Osteocyte (in vitro differentiated cells): ENCODE measurements around the gene DPP6. TPM values are rescaled to one million over a fixed set of nuclear protein-coding genes. Genes with fewer than 3 reads are reported as not detected.

Source experiments
- DNase-seq: peaks from one replicate; pipeline ENCODE4 v3.0.0; 2021; ENCODE audit warnings: mixed read lengths; ENCODE audit not compliant: unreplicated experiment; ENCODE audit errors: extremely low spot score
- H3K27ac Mint-ChIP-seq: one replicate; pipeline ENCODE4 v1.8.0; 2021; ENCODE audit warnings: mild to moderate bottlenecking, mixed read lengths; ENCODE audit not compliant: unreplicated experiment
- H3K27me3 Mint-ChIP-seq: one replicate; pipeline ENCODE4 v1.8.0; 2021; ENCODE audit warnings: mixed read lengths; ENCODE audit not compliant: unreplicated experiment
- H3K36me3 Mint-ChIP-seq: one replicate; pipeline ENCODE4 v1.8.0; 2021; ENCODE audit warnings: mixed read lengths; ENCODE audit not compliant: unreplicated experiment
- H3K4me1 Mint-ChIP-seq: one replicate; pipeline ENCODE4 v1.8.0; 2021; ENCODE audit warnings: mixed read lengths; ENCODE audit not compliant: unreplicated experiment
- H3K4me3 Mint-ChIP-seq: one replicate; pipeline ENCODE4 v1.8.0; 2021; ENCODE audit warnings: mild to moderate bottlenecking, moderate library complexity, mixed read lengths; ENCODE audit not compliant: unreplicated experiment
- H3K9me3 Mint-ChIP-seq: one replicate; pipeline ENCODE4 v1.8.0; 2021; ENCODE audit warnings: mixed read lengths; ENCODE audit not compliant: unreplicated experiment
- total RNA-seq: library from RNA; stranded (reverse); gene quantifications from 2 replicates; pipeline ENCODE4 v1.2.1, GENCODE V29; 2021
- TF ChIP-seq, protein P1 (sequence below): fragments of 200-600 bp; sonication (generic); IDR thresholded peaks from 2 replicates; pipeline ENCODE4 v1.5.0; 2021; ENCODE audit warnings: antibody characterized with exemption, mild to moderate bottlenecking, moderate library complexity

DPP6 gene
- total RNA-seq, 1 donor from 2014 or later: not detected

DNA sequence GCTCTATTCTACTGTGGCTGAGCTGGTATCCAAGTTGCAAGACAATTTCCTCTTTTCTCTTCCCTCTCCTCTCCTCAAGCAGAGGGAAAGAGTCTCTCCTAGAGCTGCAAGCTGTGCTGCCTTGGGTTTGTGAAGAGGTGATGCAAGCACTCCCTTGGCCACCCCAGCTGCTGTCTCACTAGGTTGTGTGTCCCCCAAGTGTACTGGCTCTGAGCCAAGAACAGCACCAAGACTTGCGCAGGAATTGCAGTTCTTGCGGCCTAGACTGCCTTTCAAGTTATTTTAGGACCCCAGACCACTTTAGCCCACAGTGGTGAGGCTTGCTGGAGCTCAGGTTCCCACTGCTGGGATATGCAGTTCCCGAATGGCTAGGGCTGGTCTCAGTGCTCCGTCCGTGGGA, 411.6 kb downstream of the DPP6 start:
- Mint-ChIP-seq H3K27me3 (no peaks in the 10 kb centered on the region), H3K27ac (no peak overlapping the region), H3K4me1 (no peaks in the 10 kb centered on the region), H3K9me3 (peaks cover 53% of the 10 kb centered on the region), H3K36me3 (no peaks in the 10 kb centered on the region), H3K4me3 (no peak overlapping the region)
- TF ChIP-seq, protein P1, sequence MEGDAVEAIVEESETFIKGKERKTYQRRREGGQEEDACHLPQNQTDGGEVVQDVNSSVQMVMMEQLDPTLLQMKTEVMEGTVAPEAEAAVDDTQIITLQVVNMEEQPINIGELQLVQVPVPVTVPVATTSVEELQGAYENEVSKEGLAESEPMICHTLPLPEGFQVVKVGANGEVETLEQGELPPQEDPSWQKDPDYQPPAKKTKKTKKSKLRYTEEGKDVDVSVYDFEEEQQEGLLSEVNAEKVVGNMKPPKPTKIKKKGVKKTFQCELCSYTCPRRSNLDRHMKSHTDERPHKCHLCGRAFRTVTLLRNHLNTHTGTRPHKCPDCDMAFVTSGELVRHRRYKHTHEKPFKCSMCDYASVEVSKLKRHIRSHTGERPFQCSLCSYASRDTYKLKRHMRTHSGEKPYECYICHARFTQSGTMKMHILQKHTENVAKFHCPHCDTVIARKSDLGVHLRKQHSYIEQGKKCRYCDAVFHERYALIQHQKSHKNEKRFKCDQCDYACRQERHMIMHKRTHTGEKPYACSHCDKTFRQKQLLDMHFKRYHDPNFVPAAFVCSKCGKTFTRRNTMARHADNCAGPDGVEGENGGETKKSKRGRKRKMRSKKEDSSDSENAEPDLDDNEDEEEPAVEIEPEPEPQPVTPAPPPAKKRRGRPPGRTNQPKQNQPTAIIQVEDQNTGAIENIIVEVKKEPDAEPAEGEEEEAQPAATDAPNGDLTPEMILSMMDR: no peak
- DNase-seq: no peak

DNA sequence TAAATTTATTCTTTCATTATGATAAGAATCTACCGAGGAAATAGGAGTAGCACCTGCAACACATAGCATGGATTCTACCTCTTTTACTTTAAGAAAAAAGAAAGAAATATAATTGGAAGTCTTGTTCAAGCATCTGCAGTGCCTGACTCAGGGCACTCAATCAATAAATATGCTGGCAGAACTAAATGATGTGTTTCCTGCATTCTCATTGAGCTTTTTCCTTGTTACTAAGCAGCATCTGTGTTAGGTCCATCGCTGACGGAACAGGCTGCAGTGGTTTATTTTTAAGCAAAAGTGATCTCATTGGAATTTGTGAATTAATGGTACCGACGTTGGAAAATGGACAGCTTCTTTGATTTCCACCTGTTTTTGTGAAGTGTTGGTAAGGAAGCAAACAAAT, 417.5 kb downstream of the DPP6 start:
- Mint-ChIP-seq H3K27ac (no peak overlapping the region), H3K9me3 (peaks cover 74% of the 10 kb centered on the region), H3K36me3 (no peaks in the 10 kb centered on the region), H3K4me3 (no peak overlapping the region), H3K4me1 (no peaks in the 10 kb centered on the region), H3K27me3 (no peaks in the 10 kb centered on the region)
- TF ChIP-seq, protein P1: no peak
- no peak for DNase-seq

DNA sequence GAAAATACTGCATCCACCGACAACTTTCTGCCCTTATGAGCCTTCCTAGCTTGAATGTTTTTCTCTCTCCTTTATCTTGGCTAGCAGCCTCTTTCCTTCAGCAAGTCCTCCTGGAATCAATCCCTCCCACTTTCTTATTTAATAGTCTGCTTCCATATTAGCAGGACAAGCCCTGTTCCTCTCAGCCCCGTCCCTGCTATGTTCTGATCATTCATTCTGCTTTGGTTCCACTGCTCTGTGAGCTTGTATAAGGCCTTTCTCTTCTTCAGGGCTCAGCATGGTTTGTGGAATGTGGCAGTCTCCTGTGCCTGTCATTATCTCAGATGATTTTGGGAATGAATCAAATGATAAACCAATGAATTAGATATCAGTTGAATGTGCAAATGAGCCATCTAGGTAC, 420.1 kb downstream of the DPP6 start:
- Mint-ChIP-seq H3K9me3 (peaks cover 78% of the 10 kb centered on the region), H3K27me3 (no peaks in the 10 kb centered on the region), H3K27ac (no peak overlapping the region), H3K4me1 (no peaks in the 10 kb centered on the region), H3K4me3 (no peak overlapping the region), H3K36me3 (no peaks in the 10 kb centered on the region)
- DNase-seq: no peak
- TF ChIP-seq, protein P1: no peak

DNA sequence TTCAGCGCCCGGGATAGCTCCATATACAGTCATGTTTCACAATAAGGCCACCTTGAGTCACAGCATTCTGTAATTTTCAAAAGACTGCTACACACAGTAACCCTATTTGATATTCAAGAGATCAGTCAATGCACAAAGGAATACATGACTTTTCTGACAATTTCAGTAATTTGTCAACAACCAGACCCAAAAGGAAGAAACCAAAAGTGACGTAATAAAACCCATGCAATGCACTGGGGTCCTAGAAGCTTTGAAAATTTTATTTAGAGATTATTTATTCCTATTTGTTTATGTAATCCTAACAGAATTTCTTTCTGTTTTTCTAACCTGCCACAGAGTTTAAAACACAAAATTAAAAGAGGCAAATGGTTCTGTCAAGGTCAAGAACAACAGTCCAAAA, 421.2 kb downstream of the DPP6 start:
- Mint-ChIP-seq H3K27ac (no peak overlapping the region), H3K9me3 (peaks cover 73% of the 10 kb centered on the region), H3K4me1 (no peaks in the 10 kb centered on the region), H3K4me3 (no peak overlapping the region), H3K27me3 (no peaks in the 10 kb centered on the region), H3K36me3 (no peaks in the 10 kb centered on the region)
- TF ChIP-seq, protein P1: no peak
- no peak for DNase-seq

DNA sequence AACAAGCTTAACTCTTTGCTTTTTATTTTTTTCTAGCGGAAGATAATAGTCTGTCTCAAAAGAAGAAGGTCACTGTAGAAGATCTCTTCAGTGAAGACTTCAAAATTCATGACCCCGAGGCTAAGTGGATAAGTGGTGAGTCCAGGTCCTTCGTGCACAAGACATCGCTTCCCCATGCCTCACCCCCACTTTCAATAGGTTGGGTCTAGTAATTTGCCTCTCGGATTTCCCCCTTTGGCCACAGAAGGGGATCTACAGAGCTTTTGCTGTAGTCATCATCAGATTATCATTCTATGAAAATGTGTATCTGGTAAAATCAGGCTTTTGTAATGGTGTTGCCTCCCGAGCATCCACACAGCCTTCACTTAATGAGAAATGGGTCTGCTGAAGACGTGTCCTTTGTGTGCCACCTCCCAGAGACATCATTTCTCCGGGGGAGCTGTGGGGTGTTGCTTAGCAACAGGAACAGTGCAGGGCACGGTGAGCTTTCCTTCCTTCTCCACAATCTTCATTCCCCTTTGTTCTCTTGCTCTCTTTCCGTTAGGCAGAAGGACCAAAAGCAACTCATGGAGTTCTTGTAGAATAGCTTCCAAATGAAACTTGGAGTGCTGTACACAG, 422.8 kb downstream of the DPP6 start:
- H3K4me3 Mint-ChIP-seq: no peak overlapping the region
- H3K9me3 Mint-ChIP-seq: peaks cover 62% of the 10 kb centered on the region
- H3K36me3 Mint-ChIP-seq: no peaks in the 10 kb centered on the region

More for the DNA sequence above, 422.8 kb downstream of the DPP6 start:
- H3K4me1 Mint-ChIP-seq: no peaks in the 10 kb centered on the region
- TF ChIP-seq, protein P1: no peak
- no peak for DNase-seq
- H3K27me3 Mint-ChIP-seq: no peaks in the 10 kb centered on the region
- H3K27ac Mint-ChIP-seq: no peak overlapping the region
